Measurements from ENCODE around the gene SCARF2. TPM values are rescaled to one million over a fixed set of nuclear protein-coding genes. Genes with fewer than 3 reads are reported as not detected.

Gene SCARF2
- total RNA-seq, 3 donors from 2014 or later: 1.2 to 8.7 (median 3.0) TPM

DNA sequence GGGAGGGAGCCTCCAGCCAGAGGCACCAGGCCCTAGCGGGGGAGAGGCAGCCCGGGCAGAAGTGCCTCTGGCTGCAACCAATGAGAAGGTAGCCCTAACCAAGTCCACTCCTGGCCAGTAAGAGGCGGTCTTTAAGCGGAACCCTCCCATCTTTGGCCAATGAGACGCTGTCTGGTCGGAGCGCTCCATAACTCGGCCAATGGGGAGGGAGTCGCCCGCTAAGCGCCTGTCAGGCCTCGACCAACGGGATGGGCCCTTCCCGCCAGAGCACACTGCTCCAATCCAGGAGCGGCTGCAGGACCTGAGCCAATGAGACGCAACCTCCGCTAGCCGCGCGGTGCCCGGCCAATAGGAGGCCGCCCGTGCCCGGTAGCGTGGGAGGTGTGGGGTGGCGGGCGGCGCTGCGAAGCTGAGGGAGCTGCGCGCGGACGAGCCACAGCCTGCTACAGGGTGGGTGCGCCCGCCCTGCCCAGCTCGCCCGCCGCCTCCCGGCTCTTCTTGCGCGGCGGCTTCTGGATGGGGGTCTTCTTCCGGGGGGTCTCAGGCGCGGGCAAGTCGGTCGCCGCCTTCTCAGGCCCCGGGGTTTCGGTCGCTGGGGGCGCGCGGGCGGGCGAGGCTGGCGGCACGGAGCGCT is 12.6 kb downstream of the SCARF2 start:
- intact Hi-C loops (cut with DNase I, micrococcal nuclease): loop anchor here in 1 of 2 donors (5.0 kb wide), 1 partner anchor 32 kb away; no protein-coding TSS in a partner anchor
- TF ChIP-seq, protein P1, sequence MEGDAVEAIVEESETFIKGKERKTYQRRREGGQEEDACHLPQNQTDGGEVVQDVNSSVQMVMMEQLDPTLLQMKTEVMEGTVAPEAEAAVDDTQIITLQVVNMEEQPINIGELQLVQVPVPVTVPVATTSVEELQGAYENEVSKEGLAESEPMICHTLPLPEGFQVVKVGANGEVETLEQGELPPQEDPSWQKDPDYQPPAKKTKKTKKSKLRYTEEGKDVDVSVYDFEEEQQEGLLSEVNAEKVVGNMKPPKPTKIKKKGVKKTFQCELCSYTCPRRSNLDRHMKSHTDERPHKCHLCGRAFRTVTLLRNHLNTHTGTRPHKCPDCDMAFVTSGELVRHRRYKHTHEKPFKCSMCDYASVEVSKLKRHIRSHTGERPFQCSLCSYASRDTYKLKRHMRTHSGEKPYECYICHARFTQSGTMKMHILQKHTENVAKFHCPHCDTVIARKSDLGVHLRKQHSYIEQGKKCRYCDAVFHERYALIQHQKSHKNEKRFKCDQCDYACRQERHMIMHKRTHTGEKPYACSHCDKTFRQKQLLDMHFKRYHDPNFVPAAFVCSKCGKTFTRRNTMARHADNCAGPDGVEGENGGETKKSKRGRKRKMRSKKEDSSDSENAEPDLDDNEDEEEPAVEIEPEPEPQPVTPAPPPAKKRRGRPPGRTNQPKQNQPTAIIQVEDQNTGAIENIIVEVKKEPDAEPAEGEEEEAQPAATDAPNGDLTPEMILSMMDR (IDR thresholded peaks at IDR 0.05): no peak
- no peak overlapping the region for H3K4me3 ChIP-seq
- DNase-seq: peak in 1 of 3 donors; percentile 57
- H3K9me3 ChIP-seq: no peaks in the 10 kb centered on the region
- no peak for ATAC-seq
- H3K36me3 ChIP-seq (ENCODE audit: low read depth): no peaks in the 10 kb centered on the region
- peaks cover 17% of the 10 kb centered on the region for H3K4me1 ChIP-seq (ENCODE audit: low read depth)

DNA sequence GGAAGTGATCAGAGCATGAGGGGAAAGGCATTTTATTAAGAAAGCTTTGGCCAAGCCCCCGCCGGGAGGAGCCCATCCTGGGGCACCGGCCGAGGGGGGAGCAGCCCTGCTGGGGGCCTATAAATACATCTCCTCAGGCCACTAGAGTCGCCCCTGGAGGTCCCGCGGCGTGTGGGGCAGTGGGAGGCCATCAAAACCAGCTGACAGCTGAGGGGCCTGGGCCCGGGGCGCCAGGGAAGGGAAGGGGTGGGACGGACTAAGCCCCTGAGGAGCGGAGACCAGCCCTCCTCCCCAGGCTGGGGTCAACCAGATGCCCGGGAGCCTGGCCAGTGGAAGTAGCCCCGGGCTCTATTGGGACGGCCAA is 13.1 kb downstream of the SCARF2 start:
- Histone ChIP-seq H3K9me3 (no peaks in the 10 kb centered on the region), H3K4me1 (ENCODE audit: low read depth) (peaks cover 12% of the 10 kb centered on the region), H3K4me3 (no peak overlapping the region), H3K36me3 (ENCODE audit: low read depth) (no peaks in the 10 kb centered on the region)
- intact Hi-C loops (cut with DNase I, micrococcal nuclease): loop anchor here in 1 of 2 donors (5.0 kb wide), 1 partner anchor 33 kb away; no protein-coding TSS in a partner anchor
- DNase-seq (peak in 1 of 3 donors; percentile 38), ATAC-seq (no peak)
- TF ChIP-seq, protein P1 (IDR thresholded peaks at IDR 0.05): no peak

GRCh38 chr22:20423906-20424551 is 13.6 kb downstream of the SCARF2 start:
- TF ChIP-seq, protein P1 (IDR thresholded peaks at IDR 0.05): no peak
- DNase-seq (no peak), ATAC-seq (no peak)
- no peak overlapping the region for H3K4me3 ChIP-seq
- intact Hi-C loops (cut with DNase I, micrococcal nuclease): loop anchor here in 1 of 2 donors (5.0 kb wide), 1 partner anchor 33 kb away; no protein-coding TSS in a partner anchor
- H3K9me3 ChIP-seq: no peaks in the 10 kb centered on the region
- H3K4me1 ChIP-seq (ENCODE audit: low read depth): peaks cover 8% of the 10 kb centered on the region
- H3K36me3 ChIP-seq (ENCODE audit: low read depth): no peaks in the 10 kb centered on the region

DNA sequence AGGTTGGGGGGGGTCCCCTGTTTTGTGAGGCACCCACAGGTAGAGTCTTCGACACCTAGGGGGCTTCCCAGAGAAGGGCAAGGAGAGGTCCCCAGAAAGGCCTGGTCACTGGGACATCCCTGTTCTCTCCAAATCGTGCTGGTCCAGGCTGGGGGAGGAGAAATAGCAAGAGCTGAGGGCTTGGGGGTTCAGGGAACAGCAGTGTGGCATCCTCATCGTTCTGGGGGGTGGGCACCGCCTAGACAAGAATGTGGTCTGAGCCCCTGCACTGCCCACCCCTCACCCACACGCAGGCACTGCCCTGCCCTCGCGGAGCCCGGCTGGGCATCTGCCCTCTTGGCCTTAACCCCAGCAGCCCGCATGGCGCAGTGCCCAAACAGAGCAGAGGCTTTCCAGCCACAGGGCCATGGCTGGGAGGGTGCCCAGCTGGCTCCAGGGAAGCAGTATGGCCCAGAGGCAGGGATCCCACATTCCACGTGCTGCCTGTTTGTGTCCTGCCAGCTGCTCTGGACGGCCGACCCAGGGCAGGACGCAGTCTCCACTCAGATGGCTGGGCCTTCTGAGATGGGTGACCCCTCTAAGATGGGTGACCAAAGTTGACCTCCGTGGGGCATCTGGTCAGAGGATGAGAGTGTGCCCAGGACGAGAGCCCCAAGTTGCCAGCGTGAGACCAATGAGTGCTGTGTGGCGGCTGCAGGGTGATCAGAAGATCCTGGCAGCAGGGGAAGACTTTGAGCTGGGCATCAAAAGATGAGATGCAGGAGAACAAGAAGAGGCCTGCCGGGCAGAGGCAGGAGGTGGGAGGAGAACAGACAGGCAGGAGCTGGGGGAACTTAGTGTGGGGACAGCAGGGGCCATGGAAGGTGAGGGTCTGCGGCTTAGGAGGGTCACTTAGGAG is 14.4 kb downstream of the SCARF2 start:
- intact Hi-C loops (cut with DNase I, micrococcal nuclease): loop anchor here in 1 of 2 donors (5.0 kb wide), 1 partner anchor 34 kb away; no protein-coding TSS in a partner anchor
- no peaks in the 10 kb centered on the region for H3K9me3 ChIP-seq
- H3K4me3 ChIP-seq: no peak overlapping the region
- no peaks in the 10 kb centered on the region for H3K36me3 ChIP-seq (ENCODE audit: low read depth)
- DNase-seq (no peak), ATAC-seq (no peak)
- H3K4me1 ChIP-seq (ENCODE audit: low read depth): peaks cover 8% of the 10 kb centered on the region
- TF ChIP-seq, protein P1 (IDR thresholded peaks at IDR 0.05): no peak

DNA sequence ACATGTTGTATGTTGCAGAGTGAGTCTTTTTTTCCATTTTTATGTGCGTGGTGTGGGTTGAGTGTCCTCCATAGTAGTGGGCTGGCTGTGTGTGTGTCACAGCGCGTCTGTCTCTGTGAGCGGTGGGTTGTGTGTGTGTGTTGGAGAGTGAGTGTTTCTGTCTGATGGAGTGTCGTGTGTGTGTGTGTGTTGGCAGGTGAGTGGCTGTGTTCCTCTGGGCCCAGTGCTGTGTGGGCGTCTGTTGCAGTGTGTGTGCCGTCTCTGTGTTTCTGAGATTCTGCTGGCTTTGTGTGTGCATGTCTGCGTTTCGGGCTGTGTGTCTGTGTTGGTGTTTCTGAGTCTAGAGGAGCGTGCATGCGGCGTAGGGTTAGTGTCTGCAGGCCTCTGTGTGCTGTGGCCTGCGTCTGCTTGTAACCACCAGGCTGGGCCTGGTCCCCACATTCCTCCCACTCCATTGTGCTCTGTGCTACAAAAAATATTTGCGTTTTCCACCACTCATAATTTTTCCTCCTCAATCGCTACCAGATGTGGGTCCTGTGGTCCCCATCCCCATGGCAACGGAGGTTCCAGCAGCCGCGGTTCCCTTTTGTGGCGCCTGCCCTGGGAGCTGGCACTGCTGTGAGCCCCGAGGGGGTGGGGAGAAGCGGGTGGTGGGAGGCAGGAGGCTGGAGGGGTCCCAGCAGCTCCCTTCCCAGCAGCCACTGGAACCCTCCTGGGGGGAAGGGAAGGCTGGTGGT is 15.2 kb downstream of the SCARF2 start:
- TF ChIP-seq, protein P1 (IDR thresholded peaks at IDR 0.05): no peak
- Histone ChIP-seq H3K36me3 (ENCODE audit: low read depth) (no peaks in the 10 kb centered on the region), H3K9me3 (no peaks in the 10 kb centered on the region), H3K4me3 (no peak overlapping the region), H3K4me1 (ENCODE audit: low read depth) (peaks cover 9% of the 10 kb centered on the region)
- intact Hi-C loops (cut with DNase I, micrococcal nuclease): loop anchor here in 1 of 2 donors (5.0 kb wide), 1 partner anchor 35 kb away; no protein-coding TSS in a partner anchor
- DNase-seq (no peak), ATAC-seq (no peak)

Measured in mucosa of descending colon (tissue), 3 donors.